IMR-90 (cell line): ENCODE data around the gene CIAO2B. TPM values are rescaled to one million over a fixed set of nuclear protein-coding genes. Genes with fewer than 3 reads are reported as not detected.

Source experiments
- ATAC-seq: fragments of 200-7000 bp; cut with Tn5 transposase; 2 replicates; pipeline ENCODE4 v1.9.1; 2020; ENCODE audit warnings: low read depth, mild to moderate bottlenecking, moderate library complexity
- BruUV-seq: library from RNA; stranded (reverse); fragments of 400-500 nt; replicated peaks from 2 replicates; lab custom pipeline; 2021; lab: Mats Ljungman, UMichigan
- CTCF ChIA-PET: fragments of 300-600 bp; formaldehyde crosslinking; extraction: SDS; loops from one replicate; lab custom pipeline; 2021; ENCODE audit warnings: antibody characterized with exemption; lab: Yijun Ruan, JAX
- POLR2A ChIA-PET: fragments of 300-600 bp; sonication (Branson Sonifier 250); formaldehyde crosslinking; loops from one replicate; lab custom pipeline; 2022; ENCODE audit warnings: antibody characterized with exemption; ENCODE audit not compliant: unreplicated experiment; lab: Charles Lee
- DNase-seq: peaks from one replicate; pipeline ENCODE4 v3.0.0; 2013
- H2AFZ ChIP-seq: replicated peaks from 2 replicates; pipeline ENCODE3; 2013; ENCODE audit warnings: low read length, mild to moderate bottlenecking; ENCODE audit not compliant: poor library complexity
- H2AK5ac ChIP-seq: 2 replicates; pipeline ENCODE4 v1.6.1; 2013; ENCODE audit warnings: low read depth, low read length, inconsistent platforms
- H2AK9ac ChIP-seq: replicated peaks from 2 replicates; pipeline ENCODE3; 2013; ENCODE audit warnings: mild to moderate bottlenecking, low read depth, low read length, moderate library complexity; ENCODE audit not compliant: poor library complexity
- H2BK120ac ChIP-seq: 2 replicates; pipeline ENCODE4 v1.6.1; 2013; ENCODE audit warnings: low read depth, low read length, inconsistent platforms
- H2BK15ac ChIP-seq: 3 replicates; pipeline ENCODE4 v1.6.1; 2013; ENCODE audit warnings: low read depth, low read length, inconsistent platforms
- H2BK20ac ChIP-seq: 2 replicates; pipeline ENCODE4 v1.6.1; 2013; ENCODE audit warnings: low read depth, mild to moderate bottlenecking, inconsistent platforms, low read length, moderate library complexity
- H2BK5ac ChIP-seq: 2 replicates; pipeline ENCODE4 v1.6.1; 2013; ENCODE audit warnings: mild to moderate bottlenecking, low read depth, low read length, inconsistent platforms; ENCODE audit not compliant: poor library complexity, severe bottlenecking
- H3K14ac ChIP-seq: replicated peaks from 2 replicates; pipeline ENCODE4 v1.6.1; 2013; ENCODE audit warnings: low read depth, low read length, inconsistent platforms
- H3K18ac ChIP-seq: 2 replicates; pipeline ENCODE4 v1.6.1; 2013; ENCODE audit warnings: low read depth, low read length, control low read depth
- H3K23ac ChIP-seq: 2 replicates; pipeline ENCODE4 v1.6.1; 2013; ENCODE audit warnings: low read depth, low read length, inconsistent platforms
- H3K27ac ChIP-seq: 2 replicates; pipeline ENCODE4 v1.5.1; 2013; ENCODE audit warnings: mild to moderate bottlenecking, control low read depth, low read length; ENCODE audit not compliant: insufficient read depth
- H3K27me3 ChIP-seq: 2 replicates; pipeline ENCODE4 v1.6.1; 2013; ENCODE audit warnings: low read length; ENCODE audit not compliant: control insufficient read depth, insufficient read depth
- H3K36me3 ChIP-seq: 2 replicates; pipeline ENCODE4 v1.6.1; 2013; ENCODE audit warnings: low read length, mixed read lengths; ENCODE audit not compliant: control insufficient read depth, insufficient read depth
- H3K4ac ChIP-seq: 2 replicates; pipeline ENCODE4 v1.6.1; 2013; ENCODE audit warnings: low read depth, low read length, inconsistent platforms
- H3K4me1 ChIP-seq: 2 replicates; pipeline ENCODE4 v1.6.1; 2013; ENCODE audit warnings: low read length, mixed read lengths; ENCODE audit not compliant: control insufficient read depth, insufficient read depth
- H3K4me2 ChIP-seq: 2 replicates; pipeline ENCODE4 v1.6.1; 2013; ENCODE audit warnings: low read depth, mild to moderate bottlenecking, control low read depth, low read length, moderate library complexity
- H3K4me3 ChIP-seq: 2 replicates; pipeline ENCODE4 v1.5.1; 2013; ENCODE audit warnings: low read depth, mild to moderate bottlenecking, control low read depth, low read length, moderate library complexity; ENCODE audit not compliant: insufficient read depth
- H3K56ac ChIP-seq: 2 replicates; pipeline ENCODE4 v1.6.1; 2013; ENCODE audit warnings: low read length, inconsistent platforms; ENCODE audit not compliant: insufficient read depth; ENCODE audit errors: extremely low read depth
- H3K79me1 ChIP-seq, 2 experiments: 2 replicates each; pipeline ENCODE4 v1.6.1; 2013; ENCODE audit warnings: low read length in 2 of 2, inconsistent platforms in 1 of 2, low read depth in 1 of 2
- H3K9ac ChIP-seq: 2 replicates; pipeline ENCODE4 v1.6.1; 2013; ENCODE audit warnings: low read depth, low read length, control low read depth
- H3K9me1 ChIP-seq: 2 replicates; pipeline ENCODE4 v1.6.1; 2013; ENCODE audit warnings: low read length, inconsistent platforms; ENCODE audit not compliant: insufficient read depth
- H3K9me3 ChIP-seq: 2 replicates; pipeline ENCODE4 v1.6.1; 2013; ENCODE audit warnings: low read length; ENCODE audit not compliant: control insufficient read depth, insufficient read depth
- H4K20me1 ChIP-seq: 2 replicates; pipeline ENCODE4 v1.6.1; 2013; ENCODE audit warnings: low read length, inconsistent platforms; ENCODE audit not compliant: insufficient read depth
- H4K5ac ChIP-seq: 2 replicates; pipeline ENCODE4 v1.6.1; 2013; ENCODE audit warnings: mild to moderate bottlenecking, low read depth, low read length, control low read depth
- H4K8ac ChIP-seq, 2 experiments: 2 replicates each; pipeline ENCODE4 v1.6.1; 2013; ENCODE audit warnings: low read depth in 2 of 2, low read length in 2 of 2, control low read depth in 1 of 2, inconsistent platforms in 1 of 2
- H4K91ac ChIP-seq: 2 replicates; pipeline ENCODE4 v1.6.1; 2013; ENCODE audit warnings: low read depth, low read length, inconsistent platforms; ENCODE audit not compliant: insufficient read depth
- CEBPB ChIP-seq: IDR thresholded peaks from 2 replicates; pipeline ENCODE4 v1.6.1; 2012; ENCODE audit warnings: low read depth, low read length, improper control_type of control experiment
- NFE2L2 ChIP-seq: fragments of 150-350 bp; IDR thresholded peaks from 2 replicates; pipeline ENCODE4 v1.6.1; 2016; ENCODE audit warnings: low read depth, mild to moderate bottlenecking, low read length
- POLR2A ChIP-seq: IDR thresholded peaks from 2 replicates; pipeline ENCODE4 v1.6.1; 2012; ENCODE audit warnings: mild to moderate bottlenecking, low read depth, low read length
- RAD21 ChIP-seq: IDR thresholded peaks from 2 replicates; pipeline ENCODE4 v1.6.1; 2012; ENCODE audit warnings: low read length, improper control_type of control experiment
- RCOR1 ChIP-seq: IDR thresholded peaks from 2 replicates; pipeline ENCODE4 v1.6.1; 2012; ENCODE audit warnings: mild to moderate bottlenecking, low read length, improper control_type of control experiment; ENCODE audit not compliant: insufficient replicate concordance
- RFX5 ChIP-seq: IDR thresholded peaks from 2 replicates; pipeline ENCODE4 v1.8.0; 2012; ENCODE audit warnings: low read depth, mild to moderate bottlenecking, low read length, moderate library complexity
- SMC3 ChIP-seq: fragments of 150-350 bp; IDR thresholded peaks from 2 replicates; pipeline ENCODE4 v1.6.1; 2016; ENCODE audit warnings: low read depth, mild to moderate bottlenecking, antibody characterized with exemption, low read length, moderate library complexity
- WGBS, 2 experiments: methylation state at CpG; one replicate each; pipeline versions ENCODE4 v1.1.5 to v1.1.7; 2013; ENCODE audit warnings: missing lambda C conversion rate in 2 of 2; ENCODE audit not compliant: insufficient read length in 1 of 2; ENCODE audit errors: extremely low coverage in 2 of 2; 5-methylcytosine and 5-hydroxymethylcytosine counted together
- dilution Hi-C: fragments of 300-500 bp; cut with HindIII; formaldehyde crosslinking; loops from one replicate; pipeline ENCODE4 v1.14.3; 2018; ENCODE audit warnings: low sequenced_read_pairs; ENCODE audit not compliant: unreplicated experiment
- in situ Hi-C: fragments of 300-500 bp; cut with MboI; formaldehyde crosslinking; loops from 3 replicates; pipeline ENCODE4 v1.14.3; 2019; ENCODE audit warnings: low sequenced_read_pairs, inconsistent platforms, mixed read lengths
- intact Hi-C: fragments of 100-400 bp; cut with micrococcal nuclease; formaldehyde crosslinking; loops from 2 replicates; pipeline ENCODE4 v1.10.0; 2022
- polyA plus RNA-seq, 3 experiments: library from polyadenylated mRNA; depleted of rRNA; stranded (reverse); fragments of >200 nt; gene quantifications; 2 replicates each; pipeline ENCODE4 v1.2.3, GENCODE V29; 2012; ENCODE audit warnings: low replicate concordance in 1 of 3
- total RNA-seq: library from RNA; depleted of rRNA; stranded (reverse); fragments of >200 nt; gene quantifications from 2 replicates; pipeline ENCODE4 v1.2.3, GENCODE V29; 2012
- TF ChIP-seq, protein P1 (sequence below): fragments of 150-350 bp; IDR thresholded peaks from 2 replicates; pipeline ENCODE4 v1.6.1; 2017; ENCODE audit warnings: mild to moderate bottlenecking, antibody characterized with exemption, low read length, low read depth
- TF ChIP-seq, protein P2 (sequence below): fragments of 150-350 bp; IDR thresholded peaks from 2 replicates; pipeline ENCODE4 v1.6.1; 2016; ENCODE audit warnings: low read depth, mild to moderate bottlenecking, low read length, moderate library complexity, borderline replicate concordance

The CIAO2B gene
- total and polyA plus RNA-seq, 2 of the 4 experiments (the other 2 are of a cell fraction), result 148 to 234 TPM

DNA sequence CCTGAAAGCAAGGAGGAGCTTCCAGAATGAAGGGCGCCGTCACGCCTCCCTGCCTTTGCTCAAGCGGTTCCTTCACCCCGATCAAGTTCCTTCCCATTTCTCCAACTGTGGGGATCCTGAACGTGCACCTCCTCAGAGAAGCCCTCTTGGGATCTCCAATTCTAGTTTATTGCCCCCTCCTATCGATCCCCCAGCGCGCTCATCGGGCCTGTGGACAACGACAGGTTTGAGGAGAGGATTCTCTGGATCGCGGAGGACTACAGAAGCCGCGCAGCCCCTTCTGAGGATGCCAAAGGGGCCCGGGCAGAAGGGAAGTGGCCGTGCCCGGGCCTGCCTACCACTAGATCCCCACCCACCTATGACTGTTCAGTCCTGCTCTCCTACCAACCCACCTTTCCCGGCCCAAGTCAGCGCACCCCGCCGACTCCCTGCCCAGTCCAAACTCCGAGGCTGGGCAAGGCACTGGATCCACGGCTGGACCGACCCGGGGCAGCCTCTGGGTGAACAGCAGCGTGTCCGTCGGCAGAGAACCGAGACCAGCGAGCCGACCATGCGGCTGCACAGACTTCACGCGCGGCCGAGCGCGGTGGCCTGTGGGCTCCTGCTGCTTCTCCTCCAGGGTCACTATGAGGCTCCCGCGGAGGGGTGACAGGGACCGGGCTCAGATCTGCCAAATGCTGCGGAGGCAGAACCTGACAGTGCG is 14.1 kb upstream of the CIAO2B start:
- H2AK5ac ChIP-seq, result no peak overlapping the region
- no peaks in the 10 kb centered on the region for H3K9me1 ChIP-seq
- H2AFZ ChIP-seq, result peak overlapping the region; percentile 90
- DNase-seq (no peak), ATAC-seq (peak; percentile 40)
- no peaks in the 10 kb centered on the region for H3K79me1 ChIP-seq
- in situ Hi-C loops, result no loop called here
- TF ChIP-seq NFE2L2, result no peak
- no peak for TF ChIP-seq RCOR1
- no peak for TF ChIP-seq RFX5
- no peak for TF ChIP-seq SMC3
- TF ChIP-seq, protein P1, sequence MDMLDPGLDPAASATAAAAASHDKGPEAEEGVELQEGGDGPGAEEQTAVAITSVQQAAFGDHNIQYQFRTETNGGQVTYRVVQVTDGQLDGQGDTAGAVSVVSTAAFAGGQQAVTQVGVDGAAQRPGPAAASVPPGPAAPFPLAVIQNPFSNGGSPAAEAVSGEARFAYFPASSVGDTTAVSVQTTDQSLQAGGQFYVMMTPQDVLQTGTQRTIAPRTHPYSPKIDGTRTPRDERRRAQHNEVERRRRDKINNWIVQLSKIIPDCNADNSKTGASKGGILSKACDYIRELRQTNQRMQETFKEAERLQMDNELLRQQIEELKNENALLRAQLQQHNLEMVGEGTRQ, result no peak
- TF ChIP-seq POLR2A, result no peak
- TF ChIP-seq, protein P2, sequence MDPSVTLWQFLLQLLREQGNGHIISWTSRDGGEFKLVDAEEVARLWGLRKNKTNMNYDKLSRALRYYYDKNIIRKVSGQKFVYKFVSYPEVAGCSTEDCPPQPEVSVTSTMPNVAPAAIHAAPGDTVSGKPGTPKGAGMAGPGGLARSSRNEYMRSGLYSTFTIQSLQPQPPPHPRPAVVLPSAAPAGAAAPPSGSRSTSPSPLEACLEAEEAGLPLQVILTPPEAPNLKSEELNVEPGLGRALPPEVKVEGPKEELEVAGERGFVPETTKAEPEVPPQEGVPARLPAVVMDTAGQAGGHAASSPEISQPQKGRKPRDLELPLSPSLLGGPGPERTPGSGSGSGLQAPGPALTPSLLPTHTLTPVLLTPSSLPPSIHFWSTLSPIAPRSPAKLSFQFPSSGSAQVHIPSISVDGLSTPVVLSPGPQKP, result no peak
- no peak for TF ChIP-seq CEBPB
- TF ChIP-seq RAD21, result no peak
- H2AK9ac ChIP-seq, result no peak overlapping the region
- no peak overlapping the region for H3K56ac ChIP-seq
- peaks cover 8% of the 10 kb centered on the region; the same call in 1 of the 2 replicates for H3K36me3 ChIP-seq
- no TSS peak for BruUV-seq
- peak overlapping the region; percentile 98 for H3K4me2 ChIP-seq
- dilution Hi-C loops, result no loop called here
- H3K27ac ChIP-seq, result no peak overlapping the region
- peak overlapping the region; percentile 75; the same call in 1 of the 2 replicates for H3K14ac ChIP-seq
- peaks cover 6% of the 10 kb centered on the region for H3K4me1 ChIP-seq
- peaks cover 2% of the 10 kb centered on the region; the same call in 1 of the 2 replicates for H3K9me3 ChIP-seq
- ChIA-PET POLR2A (no interaction called here), CTCF (interaction anchor here (0.9 to 1.5 kb wide), 4 partner anchors 13 to 153 kb away, joined by 3 to 4 read pairs (median 3); partner anchors contain the start of gene CES3)
- 0% methylated on average over 4 of the region's 44 CpGs; no CpG with 5 or more reads in 1 of the 2 experiments for WGBS, 2 experiments
- H2BK15ac ChIP-seq, result no peak overlapping the region; the same call in 2 of the 3 replicates
- no peak overlapping the region for H2BK20ac ChIP-seq
- H4K20me1 ChIP-seq, result no peaks in the 10 kb centered on the region
- H4K91ac ChIP-seq, result no peak overlapping the region
- H4K5ac ChIP-seq, result peak overlapping the region; percentile 3; the same call in 1 of the 2 replicates
- H3K4me3 ChIP-seq, result peak overlapping the region; percentile 56
- H4K8ac ChIP-seq, result no peak overlapping the region
- 0 out of 2 replicates have a peak overlapping the region, but pooled peaks have one; percentile 18 for H3K18ac ChIP-seq
- no peak overlapping the region for H2BK5ac ChIP-seq
- H3K23ac ChIP-seq, result no peak overlapping the region; the same call in 1 of the 2 replicates
- H3K9ac ChIP-seq, result 0 out of 2 replicates have a peak overlapping the region, but pooled peaks have one; percentile 20
- intact Hi-C loops, result no loop called here
- H2BK120ac ChIP-seq, result no peak overlapping the region
- peaks cover 16% of the 10 kb centered on the region; the same call in 1 of the 2 replicates for H3K27me3 ChIP-seq
- no peak overlapping the region for H3K4ac ChIP-seq
